ENCODE results near the gene GPR108. TPM values are rescaled to one million over a fixed set of nuclear protein-coding genes. Genes with fewer than 3 reads are reported as not detected.
"Not testable (repeated sequence)": the region's sequence is repeated elsewhere in the genome, so short reads cannot be mapped to it uniquely, and the experiment has no call there.

Gene GPR108
- total RNA-seq, result 10 to 100 TPM; 44.0 to 68.8 (median 60.1) TPM

DNA sequence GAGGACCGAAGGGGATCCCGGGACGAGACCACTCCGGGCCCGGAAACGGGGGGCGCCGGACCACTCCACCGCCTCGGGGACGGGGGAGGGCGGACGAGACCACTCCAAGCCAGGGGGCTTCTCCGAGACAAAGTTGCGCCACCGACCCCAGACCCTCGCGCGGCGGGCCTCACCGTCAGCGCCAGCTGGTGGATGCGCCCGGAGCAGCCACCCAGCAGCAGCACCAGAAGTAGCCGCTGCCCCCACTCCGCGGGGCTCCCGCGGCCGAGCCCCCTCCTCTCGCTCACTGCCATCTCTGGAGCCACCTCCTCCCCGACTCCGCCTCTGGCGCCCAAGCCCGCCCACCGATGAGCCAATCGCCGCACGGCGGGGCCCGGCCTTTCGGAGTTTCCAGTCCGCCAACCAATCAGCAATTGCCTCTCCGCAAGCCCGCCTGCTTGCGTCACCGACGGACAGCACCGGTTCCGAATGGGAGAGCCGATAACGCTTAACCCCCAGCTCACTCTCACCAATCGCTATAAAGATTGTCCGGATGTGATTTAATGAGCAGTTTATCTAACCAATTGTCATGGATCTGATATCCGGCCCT is at the start of gene GPR108:
Gene GPR108 (minus strand): TSS at position 297 of the 589 bp plus-strand sequence. CDS start 4 bp downstream, at position 293.
- no peaks in the 10 kb centered on the region for H3K9me3 ChIP-seq
- H3K4me1 ChIP-seq, result peaks cover 0 to 60% (median 24%) of the 10 kb centered on the region in 3 donors
- peaks cover 0 to 25% of the 10 kb centered on the region in 2 donors for H3K36me3 ChIP-seq
- peak within 1 kb of the TSS; percentile 57 to 81 for H3K4me3 ChIP-seq
- peak; percentile 86 for ATAC-seq
- WGBS, 2 donors (ENCODE audit: low coverage in 1 of 2), result 0% methylated on average over 6 of the region's 55 CpGs; no CpG with 5 or more reads in 1 of the 2 donors
- peak within 1 kb of the TSS; percentile 84 to 99 (median 98) for H3K27ac ChIP-seq
- TF ChIP-seq POLR2AphosphoS5 (IDR thresholded peaks at IDR 0.05) (peak; percentile 62), POLR2A (IDR thresholded peaks at IDR 0.05) (peak; percentile 52 to 66), EP300 (IDR thresholded peaks at IDR 0.05) (no peak)
- TF ChIP-seq, protein P1, sequence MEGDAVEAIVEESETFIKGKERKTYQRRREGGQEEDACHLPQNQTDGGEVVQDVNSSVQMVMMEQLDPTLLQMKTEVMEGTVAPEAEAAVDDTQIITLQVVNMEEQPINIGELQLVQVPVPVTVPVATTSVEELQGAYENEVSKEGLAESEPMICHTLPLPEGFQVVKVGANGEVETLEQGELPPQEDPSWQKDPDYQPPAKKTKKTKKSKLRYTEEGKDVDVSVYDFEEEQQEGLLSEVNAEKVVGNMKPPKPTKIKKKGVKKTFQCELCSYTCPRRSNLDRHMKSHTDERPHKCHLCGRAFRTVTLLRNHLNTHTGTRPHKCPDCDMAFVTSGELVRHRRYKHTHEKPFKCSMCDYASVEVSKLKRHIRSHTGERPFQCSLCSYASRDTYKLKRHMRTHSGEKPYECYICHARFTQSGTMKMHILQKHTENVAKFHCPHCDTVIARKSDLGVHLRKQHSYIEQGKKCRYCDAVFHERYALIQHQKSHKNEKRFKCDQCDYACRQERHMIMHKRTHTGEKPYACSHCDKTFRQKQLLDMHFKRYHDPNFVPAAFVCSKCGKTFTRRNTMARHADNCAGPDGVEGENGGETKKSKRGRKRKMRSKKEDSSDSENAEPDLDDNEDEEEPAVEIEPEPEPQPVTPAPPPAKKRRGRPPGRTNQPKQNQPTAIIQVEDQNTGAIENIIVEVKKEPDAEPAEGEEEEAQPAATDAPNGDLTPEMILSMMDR (IDR thresholded peaks at IDR 0.05), result peak in 1 of 4 experiments; percentile 4
- no peaks in the 10 kb centered on the region for H3K27me3 ChIP-seq

DNA sequence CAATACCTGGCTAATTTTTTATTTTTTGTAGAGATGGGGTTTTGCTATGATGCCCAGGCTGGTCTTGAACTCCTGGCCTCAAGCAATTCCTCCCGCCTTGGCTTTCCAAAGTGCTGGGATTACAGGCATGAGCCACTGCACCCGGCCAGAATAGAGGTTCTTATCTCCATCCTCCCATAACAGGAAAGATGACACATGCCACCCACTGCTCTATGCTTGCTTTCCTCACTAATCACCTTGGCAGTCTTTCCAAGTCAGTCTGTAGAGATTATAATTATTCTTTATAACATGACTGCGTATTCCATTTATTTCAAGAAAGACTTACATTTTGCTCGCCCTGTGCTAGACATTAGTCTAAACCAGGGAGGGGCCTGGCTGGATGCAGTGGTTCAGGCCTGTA is 41.8 kb upstream of the GPR108 start:
- Histone ChIP-seq H3K27ac (no peak overlapping the region), H3K27me3 (peaks cover 5% of the 10 kb centered on the region), H3K9me3 (no peaks in the 10 kb centered on the region), H3K4me1 (no peaks in the 10 kb centered on the region), H3K36me3 (no peaks in the 10 kb centered on the region), H3K4me3 (no peak overlapping the region)
- ATAC-seq, result no peak
- TF ChIP-seq POLR2AphosphoS5 (IDR thresholded peaks at IDR 0.05) (no peak), POLR2A (IDR thresholded peaks at IDR 0.05) (no peak), EP300 (IDR thresholded peaks at IDR 0.05) (no peak)
- TF ChIP-seq, protein P1 (IDR thresholded peaks at IDR 0.05), result no peak
- WGBS, 2 donors (ENCODE audit: low coverage in 1 of 2), result 47 to 62% methylated on average over 3 to 4 of the region's 4 CpGs

DNA sequence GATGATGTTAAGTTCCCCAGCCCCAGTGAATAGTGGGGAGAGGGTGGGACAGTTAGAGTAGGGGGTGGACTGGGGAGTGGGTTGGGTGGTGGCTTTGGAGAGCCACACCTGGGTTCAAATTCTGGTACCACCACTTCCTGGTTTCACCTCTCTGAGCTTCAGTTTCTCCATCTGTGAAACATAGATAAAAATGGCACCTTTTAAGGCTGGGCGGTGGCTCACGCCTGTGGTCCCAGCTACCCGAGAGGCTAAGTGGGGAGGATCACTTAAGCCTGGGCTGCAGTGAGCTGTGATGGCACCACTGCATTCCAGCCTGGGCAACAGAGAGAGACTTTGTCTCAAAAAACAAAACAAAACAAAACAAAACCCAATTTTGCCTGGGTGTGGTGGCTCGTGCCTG is 41.0 kb upstream of the GPR108 start:
- H3K27ac ChIP-seq, result no peak overlapping the region
- H3K36me3 ChIP-seq, result no peaks in the 10 kb centered on the region
- WGBS, 2 donors (ENCODE audit: low coverage in 1 of 2), result 50% methylated on average over 2 of the region's 4 CpGs; no CpG with 5 or more reads in 1 of the 2 donors
- H3K27me3 ChIP-seq, result peaks cover 6% of the 10 kb centered on the region
- no peak overlapping the region for H3K4me3 ChIP-seq
- no peaks in the 10 kb centered on the region for H3K9me3 ChIP-seq
- ATAC-seq, result no peak
- H3K4me1 ChIP-seq, result no peaks in the 10 kb centered on the region
- no peak for TF ChIP-seq POLR2A (IDR thresholded peaks at IDR 0.05)

DNA sequence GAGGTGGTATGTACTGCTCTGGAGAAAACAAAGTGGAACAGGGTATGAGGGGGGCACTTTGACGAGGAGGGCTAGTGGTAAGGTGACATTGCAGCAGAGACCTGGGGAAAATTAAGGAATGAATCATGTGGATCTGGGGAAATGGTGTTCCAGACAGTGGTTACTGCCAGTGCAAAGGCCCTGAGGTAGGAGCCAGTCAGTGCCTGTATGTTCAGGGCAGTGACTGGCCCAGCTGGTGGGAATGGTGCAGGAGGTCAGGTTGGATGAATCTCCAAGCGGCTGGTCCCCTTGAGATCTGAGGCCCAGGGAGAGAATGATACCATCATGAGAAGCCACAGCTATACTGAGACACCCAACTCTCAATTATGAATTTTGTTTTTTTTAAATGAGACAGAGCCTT is 40.1 kb upstream of the GPR108 start:
- no peak for ATAC-seq
- Histone ChIP-seq H3K36me3 (no peaks in the 10 kb centered on the region), H3K27ac (no peak overlapping the region), H3K4me3 (no peak overlapping the region), H3K4me1 (no peaks in the 10 kb centered on the region), H3K27me3 (peaks cover 11% of the 10 kb centered on the region), H3K9me3 (no peaks in the 10 kb centered on the region)
- WGBS, 2 donors (ENCODE audit: low coverage in 1 of 2), result 70 to 71% methylated on average over 2 of the region's 2 CpGs
- no peak for TF ChIP-seq POLR2A (IDR thresholded peaks at IDR 0.05)
- TF ChIP-seq POLR2AphosphoS5 (IDR thresholded peaks at IDR 0.05), result no peak
- TF ChIP-seq, protein P1 (IDR thresholded peaks at IDR 0.05), result no peak
- TF ChIP-seq EP300 (IDR thresholded peaks at IDR 0.05), result no peak

- no peaks in the 10 kb centered on the region for H3K4me1 ChIP-seq
- H3K4me3 ChIP-seq, result no peak overlapping the region
- H3K36me3 ChIP-seq, result no peaks in the 10 kb centered on the region
- 87 to 93% methylated on average over 4 of the region's 4 CpGs for WGBS, 2 donors (ENCODE audit: low coverage in 1 of 2)
- H3K9me3 ChIP-seq, result no peaks in the 10 kb centered on the region
- TF ChIP-seq POLR2A (IDR thresholded peaks at IDR 0.05) (no peak), POLR2AphosphoS5 (IDR thresholded peaks at IDR 0.05) (no peak), EP300 (IDR thresholded peaks at IDR 0.05) (no peak)
- TF ChIP-seq, protein P1 (IDR thresholded peaks at IDR 0.05), result no peak
- peaks cover 15% of the 10 kb centered on the region for H3K27me3 ChIP-seq
- ATAC-seq, result no peak
- no peak overlapping the region for H3K27ac ChIP-seq
Measured at GRCh38 chr19:6776999-6777398, 39.6 kb upstream of the GPR108 start.

DNA sequence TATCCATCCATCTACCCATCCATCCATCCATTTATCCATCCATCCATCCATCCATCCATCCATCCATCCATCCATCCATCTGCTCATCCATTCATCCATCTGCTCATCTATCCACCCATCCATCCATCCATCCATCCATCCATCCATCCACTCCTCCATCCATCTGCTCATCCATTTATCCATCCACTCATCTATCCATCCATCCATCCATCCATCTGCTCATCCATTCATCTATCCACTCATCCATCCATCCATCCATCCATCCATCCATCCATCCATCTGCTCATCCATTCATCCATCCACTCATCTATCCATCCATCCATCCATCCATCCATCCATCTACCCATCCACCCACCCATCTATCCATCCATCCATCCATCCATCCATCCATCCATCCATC is 38.7 kb upstream of the GPR108 start:
- ATAC-seq, H3K4me3 ChIP-seq, H3K4me1 ChIP-seq, H3K27ac ChIP-seq, H3K36me3 ChIP-seq, H3K9me3 ChIP-seq: not testable (repeated sequence)
- peaks cover 18% of the 10 kb centered on the region for H3K27me3 ChIP-seq
